Left cardiac atrium (tissue), 4 donors: ENCODE measurements around the gene SLC29A1. TPM values are rescaled to one million over a fixed set of nuclear protein-coding genes. Genes with fewer than 3 reads are reported as not detected.
A peak's percentile ranks its signal among the peaks of the same experiment; 100 is the strongest.

Source experiments
- ATAC-seq, 2 donors: fragments of 200-7000 bp; cut with Tn5 transposase; one replicate each; pipeline ENCODE4 v1.9.1; 2020; ENCODE audit warnings: mild to moderate bottlenecking in 2 of 2, moderate library complexity in 2 of 2
- DNase-seq: peaks from one replicate; pipeline ENCODE4 v3.0.0-alpha.2; 2020
- intact Hi-C, 2 donors: fragments of 100-400 bp; cut with DNase I; formaldehyde crosslinking; loops; one replicate each; pipeline versions ENCODE4 v1.14.1 to v1.15.1; 2022 to 2023
- total RNA-seq, 2 donors: library from RNA; stranded (reverse); fragmentation: NEBNext Ultra II Directional; extraction: Animal tissue kit (Norgen Biotek cat#: 25700); gene quantifications; one replicate each; pipeline ENCODE4 v1.2.1, GENCODE V29; 2021
- donor health status: DM: no; HTN: yes; CAD: no.
- donor health status: DM: no; HTN: yes; CAD: no; lungs with severe emphysema.
- donor health status: DM: yes; HTN: yes; CAD: no.
- donor health status: Dilated cardiomyopathy.

The SLC29A1 gene
- total RNA-seq, 2 donors from 2014 or later: 115 to 130 TPM

GRCh38 chr6:44258921-44259320, 35.5 kb downstream of the SLC29A1 start:
- intact Hi-C loops: no loop called here
- no peak for DNase-seq
- ATAC-seq: no peak

GRCh38 chr6:44260011-44260410, 36.6 kb downstream of the SLC29A1 start:
- ATAC-seq (no peak), DNase-seq (no peak)
- intact Hi-C loops: loop anchor here in 1 of 2 donors (10.0 kb wide), 1 partner anchor 165 kb away; no protein-coding TSS in a partner anchor

GRCh38 chr6:44260451-44261297, 37.3 kb downstream of the SLC29A1 start:
- intact Hi-C loops: loop anchor here in 1 of 2 donors (10.0 kb wide), 1 partner anchor 166 kb away; no protein-coding TSS in a partner anchor
- DNase-seq (no peak), ATAC-seq (no peak)

- ATAC-seq (no peak), DNase-seq (no peak)
- intact Hi-C loops: loop anchor here in 1 of 2 donors (10.0 kb wide), 1 partner anchor 167 kb away; no protein-coding TSS in a partner anchor
Measured at GRCh38 chr6:44261581-44261980, 38.2 kb downstream of the SLC29A1 start.

GRCh38 chr6:44262467-44263353, 39.3 kb downstream of the SLC29A1 start:
- intact Hi-C loops: loop anchor here in 1 of 2 donors (10.0 kb wide), 1 partner anchor 168 kb away; no protein-coding TSS in a partner anchor
- DNase-seq: peak; percentile 23
- ATAC-seq: no peak

GRCh38 chr6:44263354-44264100, 40.1 kb downstream of the SLC29A1 start:
- intact Hi-C loops: loop anchor here in 1 of 2 donors (10.0 kb wide), 1 partner anchor 169 kb away; no protein-coding TSS in a partner anchor
- DNase-seq (peak; percentile 23), ATAC-seq (peak in 1 of 2 donors; percentile 1)

- peak in 1 of 2 donors; percentile 8 for ATAC-seq
- intact Hi-C loops: loop anchor here in 1 of 2 donors (10.0 kb wide), 1 partner anchor 170 kb away; no protein-coding TSS in a partner anchor
- no peak for DNase-seq
Measured at GRCh38 chr6:44264154-44265006, 41.0 kb downstream of the SLC29A1 start.

- DNase-seq (peak; percentile 98), ATAC-seq (peak; percentile 94 to 95)
- intact Hi-C loops: loop anchor here in 1 of 2 donors (10.0 kb wide), 1 partner anchor 170 kb away; no protein-coding TSS in a partner anchor
Measured at GRCh38 chr6:44265007-44265721, 41.8 kb downstream of the SLC29A1 start, which contains the start of gene NFKBIE. NFKBIE (minus strand) TSS chr6:44265551; CDS start chr6:44265346, 205 bp downstream.

GRCh38 chr6:44265722-44266233, 42.4 kb downstream of the SLC29A1 start:
- intact Hi-C loops: loop anchor here in 1 of 2 donors (2.0 to 10.0 kb wide), 2 partner anchors 71 to 171 kb away; no protein-coding TSS in a partner anchor
- no peak for ATAC-seq

GRCh38 chr6:44266347-44266746, 43.0 kb downstream of the SLC29A1 start:
- ATAC-seq (no peak), DNase-seq (no peak)
- intact Hi-C loops: loop anchor here in 1 of 2 donors (2.0 to 10.0 kb wide), 2 partner anchors 70 to 172 kb away; no protein-coding TSS in a partner anchor

More at GRCh38 chr6:44265722-44266233, 42.4 kb downstream of the SLC29A1 start:
- no peak for DNase-seq

- ATAC-seq (no peak), DNase-seq (peak; percentile 8)
- intact Hi-C loops: loop anchor here in 1 of 2 donors (2.0 to 10.0 kb wide), 2 partner anchors 70 to 172 kb away; no protein-coding TSS in a partner anchor
Measured at GRCh38 chr6:44267252-44267651, 43.9 kb downstream of the SLC29A1 start.

GRCh38 chr6:44268095-44268628, 44.8 kb downstream of the SLC29A1 start:
- DNase-seq (peak; percentile 31), ATAC-seq (peak in 1 of 2 donors; percentile 1)
- intact Hi-C loops: loop anchor here (2.0 to 10.0 kb wide), 2 partner anchors 71 to 173 kb away; no protein-coding TSS in a partner anchor

GRCh38 chr6:44269178-44269920, 46.0 kb downstream of the SLC29A1 start:
- DNase-seq (peak; percentile 8), ATAC-seq (no peak)
- intact Hi-C loops: loop anchor here (2.0 to 10.0 kb wide), 2 partner anchors 69 to 175 kb away; no protein-coding TSS in a partner anchor

- ATAC-seq (no peak), DNase-seq (peak; percentile 13)
- intact Hi-C loops: loop anchor here (2.0 to 10.0 kb wide), 2 partner anchors 69 to 175 kb away; no protein-coding TSS in a partner anchor
Measured at GRCh38 chr6:44269921-44270525, 46.6 kb downstream of the SLC29A1 start, which contains the start of gene TMEM151B. TMEM151B (plus strand) TSS chr6:44270450; CDS start chr6:44270743, 293 bp downstream.
